Calu3 (cell line): ENCODE measurements around the gene PGF. TPM values are rescaled to one million over a fixed set of nuclear protein-coding genes. Genes with fewer than 3 reads are reported as not detected.
A peak's percentile ranks its signal among the peaks of the same experiment; 100 is the strongest.

ENCODE experiments used
- BruUV-seq: library from RNA; stranded (reverse); fragments of 400-500 nt; replicated peaks from 2 replicates; lab custom pipeline; 2021; lab: Mats Ljungman, UMichigan
- CTCF ChIA-PET: fragments of 300-600 bp; sonication (Branson Sonifier 250); formaldehyde crosslinking; loops from one replicate; lab custom pipeline; 2022; ENCODE audit warnings: antibody characterized with exemption; lab: Charles Lee
- DNase-seq: peaks from one replicate; pipeline ENCODE4 v3.0.0; 2022
- H3K27ac Mint-ChIP-seq: one replicate; pipeline ENCODE4 v1.8.0; 2022; ENCODE audit warnings: mixed read lengths; ENCODE audit not compliant: unreplicated experiment
- H3K27me3 Mint-ChIP-seq: one replicate; pipeline ENCODE4 v1.8.0; 2022; ENCODE audit warnings: mixed read lengths; ENCODE audit not compliant: unreplicated experiment
- H3K36me3 Mint-ChIP-seq: one replicate; pipeline ENCODE4 v1.8.0; 2022; ENCODE audit warnings: mild to moderate bottlenecking, moderate library complexity, mixed read lengths; ENCODE audit not compliant: insufficient read depth, unreplicated experiment
- H3K4me1 Mint-ChIP-seq: one replicate; pipeline ENCODE4 v1.8.0; 2022; ENCODE audit warnings: mild to moderate bottlenecking, low read depth, mixed read lengths; ENCODE audit not compliant: unreplicated experiment
- H3K4me3 Mint-ChIP-seq: one replicate; pipeline ENCODE4 v1.8.0; 2022; ENCODE audit warnings: mild to moderate bottlenecking, low read depth, moderate library complexity, mixed read lengths; ENCODE audit not compliant: unreplicated experiment
- H3K9me3 Mint-ChIP-seq: one replicate; pipeline ENCODE4 v1.8.0; 2022; ENCODE audit warnings: low read depth, mixed read lengths; ENCODE audit not compliant: unreplicated experiment
- intact Hi-C: fragments of 100-400 bp; cut with micrococcal nuclease; formaldehyde crosslinking; loops from one replicate; pipeline ENCODE4 v1.10.0; 2022; ENCODE audit not compliant: unreplicated experiment
- total RNA-seq: library from RNA; stranded (reverse); gene quantifications from 2 replicates; pipeline ENCODE4 v1.2.3, GENCODE V29; 2022
- TF ChIP-seq, protein P1 (sequence below): fragments of 200-600 bp; IDR thresholded peaks from one replicate; pipeline ENCODE4 v1.8.0; 2022; ENCODE audit warnings: antibody characterized with exemption; ENCODE audit not compliant: unreplicated experiment

The PGF gene
- total RNA-seq, 1 experiment from 2014 or later: 2.1 TPM

DNA sequence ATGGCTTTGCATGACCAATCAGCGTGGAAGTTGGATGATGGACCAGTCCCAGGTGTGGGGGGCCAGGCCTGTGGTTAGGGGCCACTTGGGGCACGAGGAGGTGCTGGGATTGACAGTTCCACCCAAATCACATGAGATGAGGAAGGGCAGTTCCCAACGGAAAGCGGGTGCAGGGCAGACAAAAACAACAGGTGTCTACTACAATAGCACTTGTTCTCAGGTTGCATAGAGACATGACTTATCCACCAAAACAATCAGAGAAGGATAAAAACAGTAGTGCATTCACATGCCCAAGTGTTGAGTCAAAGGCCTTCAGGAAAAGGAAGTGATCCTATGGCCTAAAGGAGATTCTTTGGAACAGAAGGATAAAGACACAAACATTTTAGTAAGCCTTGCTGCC, 32.7 kb upstream of the PGF start:
- Mint-ChIP-seq H3K36me3 (peaks cover 10% of the 10 kb centered on the region), H3K4me3 (no peak overlapping the region), H3K27me3 (no peaks in the 10 kb centered on the region), H3K9me3 (no peaks in the 10 kb centered on the region), H3K4me1 (peaks cover 11% of the 10 kb centered on the region), H3K27ac (peak overlapping the region; percentile 14)
- TF ChIP-seq, protein P1, sequence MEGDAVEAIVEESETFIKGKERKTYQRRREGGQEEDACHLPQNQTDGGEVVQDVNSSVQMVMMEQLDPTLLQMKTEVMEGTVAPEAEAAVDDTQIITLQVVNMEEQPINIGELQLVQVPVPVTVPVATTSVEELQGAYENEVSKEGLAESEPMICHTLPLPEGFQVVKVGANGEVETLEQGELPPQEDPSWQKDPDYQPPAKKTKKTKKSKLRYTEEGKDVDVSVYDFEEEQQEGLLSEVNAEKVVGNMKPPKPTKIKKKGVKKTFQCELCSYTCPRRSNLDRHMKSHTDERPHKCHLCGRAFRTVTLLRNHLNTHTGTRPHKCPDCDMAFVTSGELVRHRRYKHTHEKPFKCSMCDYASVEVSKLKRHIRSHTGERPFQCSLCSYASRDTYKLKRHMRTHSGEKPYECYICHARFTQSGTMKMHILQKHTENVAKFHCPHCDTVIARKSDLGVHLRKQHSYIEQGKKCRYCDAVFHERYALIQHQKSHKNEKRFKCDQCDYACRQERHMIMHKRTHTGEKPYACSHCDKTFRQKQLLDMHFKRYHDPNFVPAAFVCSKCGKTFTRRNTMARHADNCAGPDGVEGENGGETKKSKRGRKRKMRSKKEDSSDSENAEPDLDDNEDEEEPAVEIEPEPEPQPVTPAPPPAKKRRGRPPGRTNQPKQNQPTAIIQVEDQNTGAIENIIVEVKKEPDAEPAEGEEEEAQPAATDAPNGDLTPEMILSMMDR: no peak
- CTCF ChIA-PET: interaction anchor here (0.9 kb wide), 1 partner anchor 12 kb away, joined by 3 read pairs; no protein-coding TSS in a partner anchor
- intact Hi-C loops: no loop called here
- no TSS peak for BruUV-seq
- peak; percentile 52 for DNase-seq

- intact Hi-C loops: no loop called here
Measured at GRCh38 chr14:74985806-74986205, 30.4 kb upstream of the PGF start.

DNA sequence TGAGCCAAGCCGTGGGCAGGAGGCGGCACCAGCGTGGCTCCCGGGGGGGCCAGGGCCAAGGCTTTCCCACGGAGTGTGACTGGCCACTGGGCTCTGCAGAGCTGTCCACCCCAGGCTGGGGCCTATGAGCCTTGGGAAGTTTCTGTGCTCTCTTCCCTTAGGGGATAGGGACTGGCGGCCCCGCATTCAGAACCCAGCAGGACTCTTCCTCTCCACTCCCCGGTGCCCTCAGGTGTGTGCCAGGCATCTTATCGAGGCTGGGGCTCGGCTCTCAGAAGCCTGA, 29.6 kb upstream of the PGF start:
- intact Hi-C loops: no loop called here
- Mint-ChIP-seq H3K27me3 (no peaks in the 10 kb centered on the region), H3K27ac (no peak overlapping the region), H3K36me3 (peaks cover 10% of the 10 kb centered on the region), H3K4me3 (no peak overlapping the region), H3K9me3 (no peaks in the 10 kb centered on the region), H3K4me1 (peaks cover 11% of the 10 kb centered on the region)
- CTCF ChIA-PET: interaction anchor here (0.6 kb wide), 1 partner anchor 8 kb away, joined by 3 read pairs; no protein-coding TSS in a partner anchor
- no TSS peak for BruUV-seq
- DNase-seq: no peak
- TF ChIP-seq, protein P1: no peak

More at GRCh38 chr14:74985806-74986205, 30.4 kb upstream of the PGF start:
- TF ChIP-seq, protein P1: no peak
- H3K36me3 Mint-ChIP-seq: peaks cover 10% of the 10 kb centered on the region
- peaks cover 11% of the 10 kb centered on the region for H3K4me1 Mint-ChIP-seq
- CTCF ChIA-PET: no interaction called here
- no peak overlapping the region for H3K4me3 Mint-ChIP-seq
- H3K27me3 Mint-ChIP-seq: no peaks in the 10 kb centered on the region
- no TSS peak for BruUV-seq
- no peak for DNase-seq
- H3K9me3 Mint-ChIP-seq: no peaks in the 10 kb centered on the region
- no peak overlapping the region for H3K27ac Mint-ChIP-seq

- H3K36me3 Mint-ChIP-seq: peaks cover 10% of the 10 kb centered on the region
- peaks cover 11% of the 10 kb centered on the region for H3K4me1 Mint-ChIP-seq
- TF ChIP-seq, protein P1: no peak
- H3K4me3 Mint-ChIP-seq: no peak overlapping the region
- no peak for DNase-seq
- no peaks in the 10 kb centered on the region for H3K9me3 Mint-ChIP-seq
- intact Hi-C loops: no loop called here
- CTCF ChIA-PET: interaction anchor here (0.6 kb wide), 1 partner anchor 8 kb away, joined by 3 read pairs; no protein-coding TSS in a partner anchor
- no TSS peak for BruUV-seq
- H3K27me3 Mint-ChIP-seq: no peaks in the 10 kb centered on the region
- H3K27ac Mint-ChIP-seq: no peak overlapping the region
Measured at GRCh38 chr14:74984236-74985027, 29.0 kb upstream of the PGF start.
